ENCODE results near the gene AIRE. TPM values are rescaled to one million over a fixed set of nuclear protein-coding genes. Genes with fewer than 3 reads are reported as not detected.

The AIRE gene
- total RNA-seq, 6 experiments from 2014 or later = not detected

- Histone ChIP-seq H3K9me3 (no peaks in the 10 kb centered on the region), H3K4me3 (no peak overlapping the region), H3K27me3 (no peaks in the 10 kb centered on the region), H3K4me1 (no peaks in the 10 kb centered on the region), H3K27ac (no peak overlapping the region), H3K36me3 (no peaks in the 10 kb centered on the region)
- ATAC-seq (no peak), DNase-seq (peak in 1 of 3 donors; percentile 14)
- intact Hi-C loops (cut with DNase I) = no loop called here
- WGBS (ENCODE audit: insufficient coverage, low coverage, low lambda C conversion rate, missing lambda C conversion rate) = 71% methylated on average over 9 of the region's 33 CpGs
- TF ChIP-seq POLR2A (IDR thresholded peaks at IDR 0.05) (no peak), CTCF (IDR thresholded peaks at IDR 0.05) (no peak)
These were observed 5.6 kb downstream of the AIRE start for GRCh38 chr21:44291078-44291935.

- DNase-seq (peak in 1 of 3 donors; percentile 23), ATAC-seq (peak in 2 of 4 donors; percentile 9 to 31)
- TF ChIP-seq CTCF (IDR thresholded peaks at IDR 0.05) = no peak
- TF ChIP-seq POLR2A (IDR thresholded peaks at IDR 0.05) = no peak
- H3K27ac ChIP-seq = no peak overlapping the region
- no peaks in the 10 kb centered on the region for H3K36me3 ChIP-seq
- no peak overlapping the region for H3K4me3 ChIP-seq
- H3K9me3 ChIP-seq = no peaks in the 10 kb centered on the region
- H3K27me3 ChIP-seq = no peaks in the 10 kb centered on the region
- H3K4me1 ChIP-seq = no peaks in the 10 kb centered on the region
- WGBS (ENCODE audit: insufficient coverage, low coverage, low lambda C conversion rate, missing lambda C conversion rate) = 70% methylated on average over 2 of the region's 25 CpGs
- intact Hi-C loops (cut with DNase I) = no loop called here
These were observed 6.5 kb downstream of the AIRE start for GRCh38 chr21:44291936-44292811.

GRCh38 chr21:44292812-44293195, 7.1 kb downstream of the AIRE start:
- Histone ChIP-seq H3K4me3 (no peak overlapping the region), H3K9me3 (no peaks in the 10 kb centered on the region), H3K4me1 (no peaks in the 10 kb centered on the region), H3K27me3 (no peaks in the 10 kb centered on the region), H3K27ac (no peak overlapping the region), H3K36me3 (no peaks in the 10 kb centered on the region)
- intact Hi-C loops (cut with DNase I) = no loop called here
- ATAC-seq (no peak), DNase-seq (peak in 1 of 3 donors; percentile 17)
- TF ChIP-seq CTCF (IDR thresholded peaks at IDR 0.05) = no peak
- TF ChIP-seq POLR2A (IDR thresholded peaks at IDR 0.05) = no peak
- 81% methylated on average over 6 of the region's 15 CpGs for WGBS (ENCODE audit: insufficient coverage, low coverage, low lambda C conversion rate, missing lambda C conversion rate)

GRCh38 chr21:44293551-44294231, 8.0 kb downstream of the AIRE start:
- H3K27ac ChIP-seq = no peak overlapping the region
- peak in 1 of 3 donors; percentile 20 for DNase-seq

More at GRCh38 chr21:44293551-44294231, 8.0 kb downstream of the AIRE start:
- ATAC-seq = no peak
- intact Hi-C loops (cut with DNase I) = no loop called here
- Histone ChIP-seq H3K36me3 (no peaks in the 10 kb centered on the region), H3K4me1 (no peaks in the 10 kb centered on the region), H3K9me3 (no peaks in the 10 kb centered on the region), H3K4me3 (no peak overlapping the region), H3K27me3 (no peaks in the 10 kb centered on the region)
- WGBS (ENCODE audit: insufficient coverage, low coverage, low lambda C conversion rate, missing lambda C conversion rate) = 100% methylated on average over 1 of the region's 33 CpGs
- no peak for TF ChIP-seq POLR2A (IDR thresholded peaks at IDR 0.05)
- no peak for TF ChIP-seq CTCF (IDR thresholded peaks at IDR 0.05)
